ENCODE measurements around the gene DUSP11.

DNA sequence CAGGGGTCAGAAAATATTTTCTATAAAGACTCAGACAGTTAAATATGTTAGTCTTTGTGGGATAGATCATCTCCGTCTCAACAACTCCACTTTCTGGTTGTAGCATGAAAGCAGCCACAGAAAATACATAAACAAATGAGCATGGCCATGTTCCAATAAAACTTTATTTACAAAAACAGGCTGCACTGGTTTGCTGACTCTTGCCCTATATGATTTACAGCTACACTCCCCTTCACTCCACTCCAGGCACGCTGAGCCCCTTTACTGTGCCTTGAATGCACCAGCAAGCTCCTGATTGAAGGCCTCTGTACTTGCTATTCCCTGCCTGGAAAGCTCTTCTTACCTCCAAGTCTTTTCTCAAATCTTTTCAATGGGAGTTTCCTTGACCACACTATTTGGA is 43.1 kb upstream of the DUSP11 start:
- TF ChIP-seq TAF1 (IDR thresholded peaks at IDR 0.05; ENCODE audit: low read depth) (no peak), TCF12 (IDR thresholded peaks at IDR 0.05; ENCODE audit: low read depth) (no peak), RAD21 (IDR thresholded peaks at IDR 0.05; ENCODE audit: low read depth) (no peak), EP300 (IDR thresholded peaks at IDR 0.05; ENCODE audit: borderline replicate concordance) (no peak), CREB1 (IDR thresholded peaks at IDR 0.05; ENCODE audit: low read depth) (no peak), CEBPB (IDR thresholded peaks at IDR 0.05) (no peak), ZBTB7A (IDR thresholded peaks at IDR 0.05; ENCODE audit: low read depth) (no peak), YY1 (IDR thresholded peaks at IDR 0.05; ENCODE audit: low read depth) (no peak), TEAD4 (IDR thresholded peaks at IDR 0.05) (no peak)
- TF ChIP-seq, protein P1, sequence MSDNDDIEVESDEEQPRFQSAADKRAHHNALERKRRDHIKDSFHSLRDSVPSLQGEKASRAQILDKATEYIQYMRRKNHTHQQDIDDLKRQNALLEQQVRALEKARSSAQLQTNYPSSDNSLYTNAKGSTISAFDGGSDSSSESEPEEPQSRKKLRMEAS (IDR thresholded peaks at IDR 0.05): no peak
- TF ChIP-seq, protein P2, sequence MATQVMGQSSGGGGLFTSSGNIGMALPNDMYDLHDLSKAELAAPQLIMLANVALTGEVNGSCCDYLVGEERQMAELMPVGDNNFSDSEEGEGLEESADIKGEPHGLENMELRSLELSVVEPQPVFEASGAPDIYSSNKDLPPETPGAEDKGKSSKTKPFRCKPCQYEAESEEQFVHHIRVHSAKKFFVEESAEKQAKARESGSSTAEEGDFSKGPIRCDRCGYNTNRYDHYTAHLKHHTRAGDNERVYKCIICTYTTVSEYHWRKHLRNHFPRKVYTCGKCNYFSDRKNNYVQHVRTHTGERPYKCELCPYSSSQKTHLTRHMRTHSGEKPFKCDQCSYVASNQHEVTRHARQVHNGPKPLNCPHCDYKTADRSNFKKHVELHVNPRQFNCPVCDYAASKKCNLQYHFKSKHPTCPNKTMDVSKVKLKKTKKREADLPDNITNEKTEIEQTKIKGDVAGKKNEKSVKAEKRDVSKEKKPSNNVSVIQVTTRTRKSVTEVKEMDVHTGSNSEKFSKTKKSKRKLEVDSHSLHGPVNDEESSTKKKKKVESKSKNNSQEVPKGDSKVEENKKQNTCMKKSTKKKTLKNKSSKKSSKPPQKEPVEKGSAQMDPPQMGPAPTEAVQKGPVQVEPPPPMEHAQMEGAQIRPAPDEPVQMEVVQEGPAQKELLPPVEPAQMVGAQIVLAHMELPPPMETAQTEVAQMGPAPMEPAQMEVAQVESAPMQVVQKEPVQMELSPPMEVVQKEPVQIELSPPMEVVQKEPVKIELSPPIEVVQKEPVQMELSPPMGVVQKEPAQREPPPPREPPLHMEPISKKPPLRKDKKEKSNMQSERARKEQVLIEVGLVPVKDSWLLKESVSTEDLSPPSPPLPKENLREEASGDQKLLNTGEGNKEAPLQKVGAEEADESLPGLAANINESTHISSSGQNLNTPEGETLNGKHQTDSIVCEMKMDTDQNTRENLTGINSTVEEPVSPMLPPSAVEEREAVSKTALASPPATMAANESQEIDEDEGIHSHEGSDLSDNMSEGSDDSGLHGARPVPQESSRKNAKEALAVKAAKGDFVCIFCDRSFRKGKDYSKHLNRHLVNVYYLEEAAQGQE (IDR thresholded peaks at IDR 0.05; ENCODE audit: low read depth): no peak
